NCI-H345 treated with DMSO at 0.1 percent for 48 hours (cell line): ENCODE data around the gene ACACB.
"Not testable (repeated sequence)": the region's sequence is repeated elsewhere in the genome, so short reads cannot be mapped to it uniquely, and the experiment has no call there.

Source experiments
- DNase-seq: peaks from one replicate; lab custom pipeline; 2025; ENCODE audit not compliant: unreplicated experiment; lab: John Stamatoyannopoulos, UW

Gene ACACB

GRCh38 chr12:109139360-109139759, 23.0 kb downstream of the ACACB start:
- no peak for DNase-seq

DNA sequence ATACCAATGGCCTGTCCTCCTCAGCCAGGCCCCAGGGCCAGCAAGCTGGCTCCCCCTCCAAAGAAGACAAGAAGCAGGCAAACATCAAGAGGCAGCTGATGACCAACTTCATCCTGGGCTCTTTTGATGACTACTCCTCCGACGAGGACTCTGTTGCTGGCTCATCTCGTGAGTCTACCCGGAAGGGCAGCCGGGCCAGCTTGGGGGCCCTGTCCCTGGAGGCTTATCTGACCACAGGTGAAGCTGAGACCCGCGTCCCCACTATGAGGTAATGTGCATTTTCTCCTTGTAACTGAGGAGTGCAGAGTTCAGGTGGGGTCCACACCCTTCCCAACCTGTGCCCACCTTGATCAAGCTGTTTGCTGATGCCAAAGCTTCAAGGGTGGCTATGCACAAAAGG, 23.4 kb downstream of the ACACB start:
- DNase-seq: no peak

- DNase-seq: no peak
These were observed 24.2 kb downstream of the ACACB start for GRCh38 chr12:109140560-109140959.

DNA sequence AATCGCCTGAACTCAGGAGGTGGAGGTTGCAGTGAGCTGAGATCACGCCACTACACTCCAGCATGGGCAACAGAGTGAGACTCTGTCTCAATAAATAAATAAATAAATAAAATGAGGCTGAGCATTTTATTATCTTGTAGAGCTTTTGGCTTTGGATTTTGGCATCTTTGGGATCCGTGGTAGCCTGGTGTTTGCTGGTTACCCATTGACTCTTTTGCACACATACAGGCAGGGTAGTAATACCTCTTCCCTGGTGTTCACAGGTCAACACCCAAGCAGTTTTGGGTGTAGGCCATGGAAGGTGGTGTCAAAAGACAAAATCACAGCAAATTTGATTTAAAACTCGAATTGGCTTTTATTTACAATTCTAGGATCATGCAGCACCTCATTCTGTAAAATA, 27.8 kb downstream of the ACACB start:
- DNase-seq: no peak

DNA sequence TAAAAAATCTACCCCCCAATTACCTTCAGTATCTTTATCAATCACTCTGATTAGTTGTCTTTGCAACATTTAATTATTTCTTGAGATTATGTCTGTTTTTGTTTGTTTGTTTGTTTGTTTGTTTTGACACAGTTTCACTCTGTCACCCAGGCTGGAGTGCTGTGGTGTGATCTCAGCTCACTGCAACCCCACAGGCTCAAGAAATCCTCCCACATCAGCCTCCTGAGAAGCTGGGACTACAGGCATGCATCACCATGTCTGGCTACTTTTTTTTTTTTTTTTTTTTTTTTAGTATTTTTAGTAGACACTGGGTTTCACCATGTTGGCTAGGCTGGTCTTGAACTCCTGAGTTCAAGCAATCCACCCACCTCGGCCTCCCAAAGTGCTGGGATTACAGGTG, 30.7 kb downstream of the ACACB start:
- not testable (repeated sequence) for DNase-seq

DNA sequence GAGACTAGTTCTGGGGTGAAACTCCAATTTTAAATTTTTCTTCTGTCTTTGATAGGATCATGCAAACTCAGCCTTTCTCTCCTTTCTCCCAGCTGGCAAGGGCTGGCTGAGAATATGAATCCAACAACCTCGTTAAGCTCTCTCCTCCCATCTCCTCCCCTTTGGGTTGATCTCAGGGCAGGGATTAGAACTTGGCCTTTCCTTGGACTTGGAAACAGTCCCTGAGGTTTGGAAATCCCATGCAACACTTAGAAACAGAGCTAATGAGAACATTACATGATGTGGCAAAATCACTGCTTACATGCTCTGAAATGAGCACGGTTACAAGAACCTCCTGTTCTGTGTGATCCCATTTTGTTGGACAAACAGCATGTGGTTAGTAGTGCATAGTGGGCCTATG, 31.6 kb downstream of the ACACB start:
- no peak for DNase-seq

GRCh38 chr12:109150124-109150640, 33.8 kb downstream of the ACACB start:
- DNase-seq: no peak

DNA sequence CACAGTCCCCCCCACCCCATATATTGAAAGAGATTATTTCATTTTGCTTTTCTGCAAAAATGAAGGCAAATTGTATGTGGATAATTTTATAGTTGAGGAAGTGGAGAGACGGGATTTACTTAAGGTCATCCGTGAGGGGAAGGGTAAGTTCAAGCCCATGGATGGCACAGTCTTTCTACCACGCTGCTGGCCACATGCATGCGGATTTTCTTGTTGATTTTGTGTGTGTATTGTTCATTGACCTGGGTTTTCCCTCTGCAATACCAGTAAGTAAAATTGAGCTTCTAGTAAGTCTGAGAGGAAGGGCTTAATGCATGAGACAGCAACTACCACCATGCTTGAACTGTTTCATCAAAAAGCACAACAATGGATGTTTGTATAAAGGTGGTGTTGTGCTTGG, 35.1 kb downstream of the ACACB start:
- no peak for DNase-seq

GRCh38 chr12:109153821-109154441, 37.5 kb downstream of the ACACB start:
- no peak for DNase-seq

- DNase-seq: peak; percentile 71
These were observed 38.4 kb downstream of the ACACB start for GRCh38 chr12:109154451-109155438.

GRCh38 chr12:109156036-109156435, 39.6 kb downstream of the ACACB start:
- DNase-seq: no peak

GRCh38 chr12:109156586-109156985, 40.2 kb downstream of the ACACB start:
- DNase-seq: no peak

DNA sequence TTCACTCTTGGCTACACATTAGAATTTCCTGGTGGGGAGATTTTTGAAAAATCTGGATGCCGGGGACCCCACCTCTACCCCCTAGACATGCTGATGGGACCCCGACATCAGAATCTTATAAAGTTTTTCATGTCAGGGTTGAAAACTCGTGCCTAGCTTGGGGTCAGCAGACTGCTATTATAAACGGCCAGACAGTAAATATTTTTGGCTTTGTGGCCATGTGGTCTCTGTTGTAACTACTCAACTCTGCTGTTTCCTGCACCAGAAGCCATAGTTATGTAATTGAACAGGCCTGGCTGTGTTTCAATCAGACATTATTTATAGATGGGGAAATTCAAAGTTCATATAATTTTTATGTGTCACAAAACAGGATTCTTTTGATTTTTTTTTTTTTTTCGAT, 41.6 kb downstream of the ACACB start:
- DNase-seq: no peak

- no peak for DNase-seq
These were observed 44.0 kb downstream of the ACACB start for GRCh38 chr12:109160433-109160832.

GRCh38 chr12:109160873-109161272, 44.5 kb downstream of the ACACB start:
- no peak for DNase-seq

GRCh38 chr12:109162551-109162950, 46.2 kb downstream of the ACACB start:
- DNase-seq: no peak

DNA sequence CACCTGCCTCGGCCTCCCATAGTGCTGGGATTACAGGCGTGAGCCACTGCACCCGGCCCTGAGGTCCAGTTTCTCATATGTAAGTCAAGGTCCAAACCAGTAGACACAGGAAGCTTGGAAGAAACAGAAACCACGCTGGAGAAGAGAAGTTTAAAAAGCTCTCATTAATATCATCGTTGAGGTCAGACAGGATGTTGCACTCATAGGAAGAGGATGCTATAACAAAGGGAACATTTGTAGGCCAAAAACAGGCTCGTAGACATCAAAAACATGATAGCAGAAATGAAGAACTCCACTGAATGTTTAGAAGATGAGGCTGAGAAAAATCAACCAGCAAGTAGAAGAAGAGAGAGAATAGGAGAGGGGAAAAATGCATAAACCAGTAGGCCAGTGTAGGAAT, 46.8 kb downstream of the ACACB start:
- no peak for DNase-seq

- no peak for DNase-seq
These were observed 49.2 kb downstream of the ACACB start for GRCh38 chr12:109165599-109165998.

GRCh38 chr12:109166371-109166770, 50.0 kb downstream of the ACACB start:
- no peak for DNase-seq

DNA sequence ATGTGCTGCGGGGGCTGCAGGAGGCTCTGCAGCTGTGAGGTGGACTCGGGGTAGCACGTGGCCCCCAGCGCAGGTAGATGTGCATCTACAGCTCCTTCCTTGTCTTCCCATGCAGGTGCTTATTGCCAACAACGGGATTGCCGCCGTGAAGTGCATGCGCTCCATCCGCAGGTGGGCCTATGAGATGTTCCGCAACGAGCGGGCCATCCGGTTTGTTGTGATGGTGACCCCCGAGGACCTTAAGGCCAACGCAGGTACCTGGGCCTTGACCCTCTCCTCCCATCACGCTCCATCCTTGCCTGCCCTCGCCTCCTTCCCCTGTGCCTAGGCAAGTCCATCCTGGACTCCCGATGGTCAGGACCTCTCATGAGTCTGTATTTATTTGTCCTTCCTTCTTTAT, 51.4 kb downstream of the ACACB start:
- DNase-seq: no peak

- DNase-seq: no peak
These were observed 52.9 kb downstream of the ACACB start for GRCh38 chr12:109169262-109169661.

DNA sequence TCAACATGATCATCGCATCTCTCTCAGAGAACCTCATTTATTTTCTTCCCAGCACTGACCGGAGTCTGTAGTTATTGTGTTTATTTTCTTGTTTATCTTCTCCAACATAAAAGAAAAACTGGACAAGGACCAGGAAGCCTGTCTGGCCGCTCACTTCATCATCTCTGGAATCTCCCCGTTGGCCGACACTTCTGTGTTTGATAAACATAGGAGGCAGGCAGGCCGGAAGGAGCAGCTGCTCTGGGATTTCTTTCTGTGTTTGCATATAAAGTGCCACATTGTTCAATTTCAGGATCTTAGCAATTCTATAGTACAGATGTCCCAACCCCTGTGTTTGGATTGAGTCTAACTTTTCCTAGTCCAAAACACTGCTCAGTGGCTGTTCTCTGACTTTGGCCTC, 53.3 kb downstream of the ACACB start:
- no peak for DNase-seq
